ENCODE data around the gene PARD3.

GRCh38 chr10:34250722-34251121 lies 564.4 kb downstream of the PARD3 start:
- TF ChIP-seq ZNF384 (IDR thresholded peaks at IDR 0.05) (no peak), FOXA1 (IDR thresholded peaks at IDR 0.05) (no peak), PKNOX1 (IDR thresholded peaks at IDR 0.05) (no peak), BHLHE40 (IDR thresholded peaks at IDR 0.05; ENCODE audit: borderline replicate concordance) (no peak)
